Mucosa of gallbladder (tissue), 1 donor: Measurements from ENCODE around the gene ADAM10. TPM values are rescaled to one million over a fixed set of nuclear protein-coding genes. Genes with fewer than 3 reads are reported as not detected.
"Not testable (repeated sequence)": the region's sequence is repeated elsewhere in the genome, so short reads cannot be mapped to it uniquely, and the experiment has no call there.

Experiments used
- DNase-seq: peaks from one replicate; pipeline ENCODE4 v3.0.0-alpha.2; 2020; ENCODE audit warnings: low spot score
- total RNA-seq: library from RNA; stranded (reverse); gene quantifications from one replicate; pipeline ENCODE4 v1.2.1, GENCODE V29; 2021
- donor health status: DM: no; HTN: no; CAD: no.

Gene ADAM10
- total RNA-seq, 1 donor from 2014 or later, result 134 TPM

GRCh38 chr15:58676766-58677165 lies 72.7 kb downstream of the ADAM10 start:
- no peak for DNase-seq

GRCh38 chr15:58671186-58671585 lies 78.3 kb downstream of the ADAM10 start:
- no peak for DNase-seq

- no peak for DNase-seq
Observed at GRCh38 chr15:58669108-58669507, 80.4 kb downstream of the ADAM10 start.

GRCh38 chr15:58666957-58667356 lies 82.5 kb downstream of the ADAM10 start:
- no peak for DNase-seq

GRCh38 chr15:58665672-58666071 lies 83.8 kb downstream of the ADAM10 start:
- no peak for DNase-seq

GRCh38 chr15:58650102-58650501 lies 99.4 kb downstream of the ADAM10 start:
- no peak for DNase-seq

GRCh38 chr15:58649175-58649574 lies 100.3 kb downstream of the ADAM10 start:
- DNase-seq, result no peak

- no peak for DNase-seq
Observed at GRCh38 chr15:58643996-58644395, 105.5 kb downstream of the ADAM10 start.

- no peak for DNase-seq
Observed at GRCh38 chr15:58641660-58642059, 107.8 kb downstream of the ADAM10 start.

GRCh38 chr15:58639992-58640391 lies 109.5 kb downstream of the ADAM10 start:
- no peak for DNase-seq

- DNase-seq, result no peak
Observed at GRCh38 chr15:58639002-58639756, 110.3 kb downstream of the ADAM10 start.

GRCh38 chr15:58632789-58633188 lies 116.7 kb downstream of the ADAM10 start:
- no peak for DNase-seq

GRCh38 chr15:58631319-58631718 lies 118.2 kb downstream of the ADAM10 start:
- no peak for DNase-seq

GRCh38 chr15:58629625-58630024 lies 119.9 kb downstream of the ADAM10 start:
- no peak for DNase-seq

GRCh38 chr15:58628206-58628947 lies 121.1 kb downstream of the ADAM10 start:
- no peak for DNase-seq

GRCh38 chr15:58627701-58628100 lies 121.8 kb downstream of the ADAM10 start:
- no peak for DNase-seq

GRCh38 chr15:58627046-58627445 lies 122.5 kb downstream of the ADAM10 start:
- no peak for DNase-seq

- DNase-seq, result no peak
Observed at GRCh38 chr15:58626378-58626777, 123.1 kb downstream of the ADAM10 start.

GRCh38 chr15:58622877-58623276 lies 126.6 kb downstream of the ADAM10 start:
- DNase-seq, result no peak

- DNase-seq, result not testable (repeated sequence)
Observed at GRCh38 chr15:58620268-58620667, 129.2 kb downstream of the ADAM10 start.

- DNase-seq, result no peak
Observed at GRCh38 chr15:58616171-58616570, 133.3 kb downstream of the ADAM10 start.

- no peak for DNase-seq
Observed at GRCh38 chr15:58611731-58612676, 137.5 kb downstream of the ADAM10 start.
